Ovary (tissue), 9 donors: ENCODE results near the gene COL4A3. TPM values are rescaled to one million over a fixed set of nuclear protein-coding genes. Genes with fewer than 3 reads are reported as not detected.

Experiments used
- DNase-seq, 5 donors: peaks; one replicate each; pipeline ENCODE4 v3.0.0-alpha.2; 2019 to 2020
- H3K27ac ChIP-seq, 2 donors: fragments of 200-600 bp; one replicate each; pipeline versions ENCODE4 v1.5.1 to v1.8.0; 2019 to 2022
- H3K27me3 ChIP-seq: fragments of 200-600 bp; one replicate; pipeline ENCODE4 v1.8.0; 2022
- H3K36me3 ChIP-seq: fragments of 200-600 bp; sonication (generic); one replicate; pipeline ENCODE4 v1.5.1; 2019
- H3K4me1 ChIP-seq: one replicate; pipeline ENCODE4 v1.8.1; 2013; ENCODE audit warnings: mild to moderate bottlenecking, moderate library complexity; ENCODE audit not compliant: insufficient read depth
- H3K4me3 ChIP-seq: fragments of 200-600 bp; sonication (generic); one replicate; pipeline ENCODE4 v1.5.1; 2017
- H3K9me3 ChIP-seq, 2 donors: fragments of 200-600 bp in 1 of 2; sonication (generic) in 1 of 2; one replicate each; pipeline versions ENCODE4 v1.5.1 to v1.8.1; 2013 to 2019; ENCODE audit warnings: mild to moderate bottlenecking in 1 of 2, moderate library complexity in 1 of 2
- CTCF ChIP-seq, 3 donors: fragments of 450-650 bp in 2 of 3; fragments of 200-600 bp in 1 of 3; IDR thresholded peaks; one replicate each; pipeline versions ENCODE4 v1.5.1 to v1.8.0; 2016 to 2022; ENCODE audit warnings: antibody characterized with exemption in 3 of 3, mild to moderate bottlenecking in 1 of 3
- EP300 ChIP-seq: sonication (generic); formaldehyde crosslinking; IDR thresholded peaks from one replicate; pipeline ENCODE4 v1.6.1; 2017; ENCODE audit warnings: antibody characterized with exemption
- POLR2A ChIP-seq: fragments of 450-650 bp; IDR thresholded peaks from one replicate; pipeline ENCODE4 v1.6.1; 2017; ENCODE audit warnings: antibody characterized with exemption, mild to moderate bottlenecking, moderate library complexity
- WGBS, 3 donors: extraction: QIAGEN DNeasy Blood & Tissue Kit in 1 of 3; methylation state at CpG; one replicate each; pipeline versions ENCODE4 v1.1.5 to v1.1.7; 2013 to 2017; 5-methylcytosine and 5-hydroxymethylcytosine counted together
- intact Hi-C, 4 donors: fragments of 100-400 bp; cut with DNase I; formaldehyde crosslinking; loops; one replicate each; pipeline versions ENCODE4 v1.11.0 to v1.15.1; 2022 to 2023
- polyA plus RNA-seq, 2 donors: library from polyadenylated mRNA; stranded (reverse); fragments of 200-250 nt in 1 of 2; fragments of 350-450 nt in 1 of 2; fragmentation: Illumina TruSeq in 1 of 2; extraction: RNeasy Lipid Tissue Mini Kit (QIAGEN cat#74804) in 1 of 2; gene quantifications; one replicate each; pipeline ENCODE4 v1.2.3, GENCODE V29; 2013 to 2014
- total RNA-seq, 7 donors: library from RNA; depleted of rRNA in 2 of 7; stranded (reverse); fragments of >200 nt in 2 of 7; fragmentation: NEBNext Ultra II Directional in 3 of 7; extraction: Animal tissue kit (Norgen Biotek cat#: 25700) in 3 of 7; gene quantifications; one replicate each; pipeline versions ENCODE4 v1.1.0 to v1.2.4, GENCODE V29; 2016 to 2023
- donor health status: DM: no; HTN: no; CAD: no; lungs with moderate emphysema.
- donor health status: DM: no; HTN: no; CAD: no.
- donor health status: Bipolar disorder and iron deficiency.
- donor health status: DM: yes; HTN: yes; CAD: no.
- donor health status: DM: no; HTN: no; CAD: no.
- donor health status: DM: yes; HTN: yes; CAD: no.

The COL4A3 gene
- total and polyA plus RNA-seq, 9 donors: 0.47 to 14.1 (median 2.9) TPM

GRCh38 chr2:227188292-227188691, 23.9 kb downstream of the COL4A3 start:
- peak in 2 of 5 donors; percentile 34 to 57 for DNase-seq
- Histone ChIP-seq H3K27ac (peak overlapping the region in 1 of 2 donors; percentile 50), H3K4me1 (peaks cover 15% of the 10 kb centered on the region), H3K4me3 (no peak overlapping the region), H3K9me3 (no peaks in the 10 kb centered on the region), H3K27me3 (no peaks in the 10 kb centered on the region), H3K36me3 (no peaks in the 10 kb centered on the region)
- WGBS, 3 donors: 9 to 17% (median 17%) methylated on average over 6 of the region's 6 CpGs
- intact Hi-C loops: no loop called here
- no peak for TF ChIP-seq EP300
- TF ChIP-seq CTCF (IDR thresholded peaks at IDR 0.05): no peak
- no peak for TF ChIP-seq POLR2A

- DNase-seq: no peak
- H3K4me3 ChIP-seq: no peak overlapping the region
- H3K27ac ChIP-seq: no peak overlapping the region
- no peaks in the 10 kb centered on the region for H3K9me3 ChIP-seq
- WGBS, 3 donors: 20 to 40% (median 23%) methylated on average over 3 of the region's 3 CpGs
- intact Hi-C loops: no loop called here
- no peak for TF ChIP-seq POLR2A
- peaks cover 15% of the 10 kb centered on the region for H3K4me1 ChIP-seq
- H3K27me3 ChIP-seq: no peaks in the 10 kb centered on the region
- H3K36me3 ChIP-seq: no peaks in the 10 kb centered on the region
Measured at GRCh38 chr2:227191367-227191766, 26.9 kb downstream of the COL4A3 start.

- DNase-seq: no peak
- TF ChIP-seq CTCF (IDR thresholded peaks at IDR 0.05): no peak
- intact Hi-C loops: no loop called here
- Histone ChIP-seq H3K9me3 (no peaks in the 10 kb centered on the region), H3K4me1 (peaks cover 15% of the 10 kb centered on the region), H3K4me3 (no peak overlapping the region), H3K27ac (no peak overlapping the region), H3K27me3 (no peaks in the 10 kb centered on the region), H3K36me3 (no peaks in the 10 kb centered on the region)
- 89 to 93% (median 93%) methylated on average over 3 of the region's 3 CpGs for WGBS, 3 donors
Measured at GRCh38 chr2:227192491-227192890, 28.1 kb downstream of the COL4A3 start.

GRCh38 chr2:227194219-227194618, 29.8 kb downstream of the COL4A3 start:
- Histone ChIP-seq H3K4me1 (peaks cover 6% of the 10 kb centered on the region), H3K9me3 (no peaks in the 10 kb centered on the region), H3K27me3 (no peaks in the 10 kb centered on the region), H3K4me3 (no peak overlapping the region), H3K36me3 (no peaks in the 10 kb centered on the region), H3K27ac (no peak overlapping the region)
- no peak for DNase-seq
- intact Hi-C loops: no loop called here
- 87 to 89% (median 88%) methylated on average over 2 of the region's 2 CpGs for WGBS, 3 donors
- TF ChIP-seq POLR2A: no peak

- no peaks in the 10 kb centered on the region for H3K9me3 ChIP-seq
- H3K27me3 ChIP-seq: no peaks in the 10 kb centered on the region
- H3K36me3 ChIP-seq: no peaks in the 10 kb centered on the region
- TF ChIP-seq CTCF (IDR thresholded peaks at IDR 0.05): no peak
- no peak for TF ChIP-seq POLR2A
- no peak for TF ChIP-seq EP300
- DNase-seq: no peak
- no peaks in the 10 kb centered on the region for H3K4me1 ChIP-seq
- 57 to 60% (median 58%) methylated on average over 3 of the region's 3 CpGs for WGBS, 3 donors
- H3K27ac ChIP-seq: no peak overlapping the region
- no peak overlapping the region for H3K4me3 ChIP-seq
- intact Hi-C loops: no loop called here
Measured at GRCh38 chr2:227198866-227199265, 34.4 kb downstream of the COL4A3 start.

- TF ChIP-seq EP300 (no peak), POLR2A (no peak), CTCF (IDR thresholded peaks at IDR 0.05) (no peak)
- H3K27ac ChIP-seq: no peak overlapping the region
Measured at GRCh38 chr2:227201771-227202170, 37.3 kb downstream of the COL4A3 start.

More at GRCh38 chr2:227201771-227202170, 37.3 kb downstream of the COL4A3 start:
- H3K9me3 ChIP-seq: no peaks in the 10 kb centered on the region
- WGBS, 3 donors: 90 to 96% (median 93%) methylated on average over 2 of the region's 2 CpGs
- H3K4me3 ChIP-seq: no peak overlapping the region
- H3K4me1 ChIP-seq: no peaks in the 10 kb centered on the region
- no peaks in the 10 kb centered on the region for H3K27me3 ChIP-seq
- no peak for DNase-seq
- no peaks in the 10 kb centered on the region for H3K36me3 ChIP-seq
- intact Hi-C loops: no loop called here
